CD4-positive, alpha-beta memory T cell (primary cell): Measurements from ENCODE around the gene TP53BP1. TPM values are rescaled to one million over a fixed set of nuclear protein-coding genes. Genes with fewer than 3 reads are reported as not detected.

ENCODE experiments used
- CTCF ChIA-PET: fragments of 350-600 bp; sonication (Branson Sonifier 250); formaldehyde crosslinking; loops from one replicate; lab custom pipeline; 2021; ENCODE audit warnings: inconsistent platforms; ENCODE audit not compliant: partially characterized antibody; lab: Charles Lee
- POLR2A ChIA-PET: fragments of 350-600 bp; sonication (Branson Sonifier 250); formaldehyde crosslinking; loops from one replicate; lab custom pipeline; 2021; ENCODE audit not compliant: partially characterized antibody; lab: Charles Lee
- DNase-seq, 5 donors: peaks; one replicate each; pipeline versions ENCODE4 v3.0.0 to v3.0.0-alpha.2; 2020 to 2022; ENCODE audit warnings: mixed read lengths in 1 of 5
- H3K27ac ChIP-seq: one replicate; pipeline ENCODE4 v1.7.0; 2013; ENCODE audit warnings: low read depth, low read length
- H3K27me3 ChIP-seq: 2 replicates; pipeline ENCODE4 v1.7.0; 2013; ENCODE audit warnings: mild to moderate bottlenecking, low read length, moderate library complexity; ENCODE audit not compliant: insufficient read depth
- H3K36me3 ChIP-seq: 2 replicates; pipeline ENCODE4 v1.7.0; 2013; ENCODE audit warnings: mild to moderate bottlenecking, low read length, moderate library complexity; ENCODE audit not compliant: insufficient read depth
- H3K4me1 ChIP-seq: 2 replicates; pipeline ENCODE4 v1.7.0; 2013; ENCODE audit warnings: mild to moderate bottlenecking, low read length, moderate library complexity; ENCODE audit not compliant: insufficient read depth
- H3K4me3 ChIP-seq, 2 donors: one replicate each; pipeline ENCODE4 v1.7.0; 2013; ENCODE audit warnings: low read length in 2 of 2, mild to moderate bottlenecking in 1 of 2
- H3K9me3 ChIP-seq, 2 donors: one replicate each; pipeline ENCODE4 v1.7.0; 2013; ENCODE audit warnings: low read length in 2 of 2, control low read depth in 1 of 2; ENCODE audit not compliant: control insufficient read depth in 1 of 2
- H3K27ac Mint-ChIP-seq, 7 donors: one replicate each; pipeline ENCODE4 v1.8.0; 2020 to 2021; ENCODE audit warnings: mixed read lengths in 7 of 7, mild to moderate bottlenecking in 6 of 7, inconsistent platforms in 3 of 7, moderate library complexity in 3 of 7
- H3K27me3 Mint-ChIP-seq, 2 donors: one replicate each; pipeline ENCODE4 v1.8.0; 2020 to 2021; ENCODE audit warnings: mixed read lengths in 2 of 2
- H3K36me3 Mint-ChIP-seq, 2 donors: one replicate each; pipeline ENCODE4 v1.8.0; 2020 to 2021; ENCODE audit warnings: mixed read lengths in 2 of 2, inconsistent platforms in 1 of 2, mild to moderate bottlenecking in 1 of 2
- H3K4me1 Mint-ChIP-seq, 4 donors: one replicate each; pipeline ENCODE4 v1.8.0; 2020 to 2021; ENCODE audit warnings: mixed read lengths in 4 of 4, mild to moderate bottlenecking in 1 of 4
- H3K4me3 Mint-ChIP-seq, 8 donors: one replicate each; pipeline ENCODE4 v1.8.0; 2020 to 2021; ENCODE audit warnings: mixed read lengths in 8 of 8, mild to moderate bottlenecking in 7 of 8, moderate library complexity in 6 of 8, inconsistent platforms in 3 of 8
- H3K9me3 Mint-ChIP-seq, 8 donors: one replicate each; pipeline ENCODE4 v1.8.0; 2020 to 2021; ENCODE audit warnings: mixed read lengths in 8 of 8, mild to moderate bottlenecking in 5 of 8, inconsistent platforms in 3 of 8, moderate library complexity in 1 of 8
- intact Hi-C: fragments of 100-400 bp; cut with micrococcal nuclease; formaldehyde crosslinking; loops from one replicate; pipeline ENCODE4 v1.15.1; 2023
- polyA plus RNA-seq, 2 donors: library from polyadenylated mRNA; unstranded; fragments of 300-500 nt; fragmentation: Illumina TruSeq; gene quantifications; one replicate each; pipeline ENCODE4 v1.2.3, GENCODE V29; 2021
- total RNA-seq, 2 experiments: library from RNA; stranded (reverse); gene quantifications; one replicate each; pipeline ENCODE4 v1.2.3, GENCODE V29; 2021

The TP53BP1 gene
- total and polyA plus RNA-seq, 4 experiments from 2014 or later: 2.7 to 46.3 (median 25.5) TPM

DNA sequence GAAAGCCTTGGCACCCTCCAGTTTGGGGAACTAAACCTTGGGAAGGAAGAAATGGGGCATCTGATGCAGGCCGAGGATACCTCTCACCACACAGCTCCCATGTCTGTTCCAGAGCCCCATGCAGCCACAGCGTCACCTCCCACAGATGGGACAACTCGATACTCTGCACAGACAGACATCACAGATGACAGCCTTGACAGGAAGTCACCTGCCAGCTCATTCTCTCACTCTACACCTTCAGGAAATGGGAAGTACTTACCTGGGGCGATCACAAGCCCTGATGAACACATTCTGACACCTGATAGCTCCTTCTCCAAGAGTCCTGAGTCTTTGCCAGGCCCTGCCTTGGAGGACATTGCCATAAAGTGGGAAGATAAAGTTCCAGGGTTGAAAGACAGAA is 32.2 kb upstream of the TP53BP1 start:
- ChIA-PET CTCF (interaction anchor here (4.1 kb wide), 1 partner anchor 12 kb away, joined by 21 read pairs; no protein-coding TSS in a partner anchor), POLR2A (interaction anchor here (0.7 kb wide), 1 partner anchor 14 kb away, joined by 4 read pairs; no protein-coding TSS in a partner anchor)
- peak overlapping the region in 1 of 8 donors; percentile 26 for H3K4me3 Mint-ChIP-seq
- peaks cover 7 to 17% (median 13%) of the 10 kb centered on the region in 4 donors for H3K4me1 Mint-ChIP-seq
- H3K9me3 Mint-ChIP-seq: peaks cover 0 to 2% (median 0%) of the 10 kb centered on the region in 8 donors
- Histone ChIP-seq H3K4me1 (peaks cover 6% of the 10 kb centered on the region), H3K36me3 (no peaks in the 10 kb centered on the region), H3K9me3 (no peaks in the 10 kb centered on the region), H3K4me3 (no peak overlapping the region), H3K27me3 (no peaks in the 10 kb centered on the region), H3K27ac (no peak overlapping the region)
- peak overlapping the region in 4 of 7 donors; percentile 48 to 87 (median 70) for H3K27ac Mint-ChIP-seq
- intact Hi-C loops: no loop called here
- DNase-seq: no peak
- peaks cover 0 to 16% of the 10 kb centered on the region in 2 donors for H3K36me3 Mint-ChIP-seq
- H3K27me3 Mint-ChIP-seq: no peaks in the 10 kb centered on the region

DNA sequence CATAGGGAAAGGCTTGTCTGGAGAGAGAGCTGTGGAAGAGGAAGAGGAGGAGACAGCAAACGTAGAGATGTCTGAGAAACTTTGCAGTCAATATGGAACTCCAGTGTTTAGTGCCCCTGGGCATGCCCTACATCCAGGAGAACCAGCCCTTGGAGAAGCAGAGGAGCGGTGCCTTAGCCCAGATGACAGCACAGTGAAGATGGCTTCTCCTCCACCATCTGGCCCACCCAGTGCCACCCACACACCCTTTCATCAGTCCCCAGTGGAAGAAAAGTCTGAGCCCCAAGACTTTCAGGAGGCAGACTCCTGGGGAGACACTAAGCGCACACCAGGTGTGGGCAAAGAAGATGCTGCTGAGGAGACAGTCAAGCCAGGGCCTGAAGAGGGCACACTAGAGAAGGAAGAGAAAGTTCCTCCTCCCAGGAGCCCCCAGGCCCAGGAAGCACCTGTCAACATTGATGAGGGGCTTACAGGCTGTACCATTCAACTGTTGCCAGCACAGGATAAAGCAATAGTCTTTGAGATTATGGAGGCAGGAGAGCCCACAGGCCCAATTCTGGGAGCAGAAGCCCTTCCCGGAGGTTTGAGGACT is 31.4 kb upstream of the TP53BP1 start:
- POLR2A ChIA-PET: interaction anchor here (0.7 kb wide), 1 partner anchor 13 kb away, joined by 4 read pairs; no protein-coding TSS in a partner anchor
- H3K4me3 Mint-ChIP-seq: no peak overlapping the region
- no peaks in the 10 kb centered on the region for H3K9me3 ChIP-seq
- peaks cover 0 to 4% of the 10 kb centered on the region in 2 donors for H3K27me3 Mint-ChIP-seq
- peaks cover 6% of the 10 kb centered on the region for H3K4me1 ChIP-seq
- H3K27ac Mint-ChIP-seq: peak overlapping the region in 4 of 7 donors; percentile 26 to 87 (median 48)
- H3K36me3 ChIP-seq: no peaks in the 10 kb centered on the region
- peaks cover 0 to 16% of the 10 kb centered on the region in 2 donors for H3K36me3 Mint-ChIP-seq
- no peaks in the 10 kb centered on the region for H3K27me3 ChIP-seq
- DNase-seq: no peak
- peaks cover 7 to 17% (median 13%) of the 10 kb centered on the region in 4 donors for H3K4me1 Mint-ChIP-seq
- intact Hi-C loops: no loop called here
- no peak overlapping the region for H3K27ac ChIP-seq
- H3K9me3 Mint-ChIP-seq: peaks cover 0 to 2% (median 0%) of the 10 kb centered on the region in 8 donors
- CTCF ChIA-PET: interaction anchor here (4.1 kb wide), 1 partner anchor 11 kb away, joined by 21 read pairs; no protein-coding TSS in a partner anchor
- H3K4me3 ChIP-seq: no peak overlapping the region

DNA sequence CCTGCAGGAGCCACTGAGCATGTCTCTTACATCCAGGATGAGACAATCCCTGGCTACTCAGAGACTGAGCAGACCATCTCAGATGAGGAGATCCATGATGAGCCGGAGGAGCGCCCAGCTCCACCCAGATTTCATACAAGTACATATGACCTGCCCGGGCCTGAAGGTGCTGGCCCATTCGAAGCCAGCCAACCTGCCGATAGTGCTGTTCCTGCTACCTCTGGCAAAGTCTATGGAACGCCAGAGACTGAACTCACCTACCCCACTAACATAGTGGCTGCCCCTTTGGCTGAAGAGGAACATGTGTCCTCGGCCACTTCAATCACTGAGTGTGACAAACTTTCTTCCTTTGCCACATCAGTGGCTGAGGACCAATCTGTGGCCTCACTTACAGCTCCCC is 30.7 kb upstream of the TP53BP1 start:
- no peak overlapping the region for H3K4me3 ChIP-seq
- Mint-ChIP-seq H3K9me3 (peaks cover 0 to 2% (median 0%) of the 10 kb centered on the region in 8 donors), H3K36me3 (peaks cover 0 to 16% of the 10 kb centered on the region in 2 donors), H3K27ac (no peak overlapping the region), H3K4me3 (no peak overlapping the region), H3K4me1 (peaks cover 7 to 17% (median 13%) of the 10 kb centered on the region in 4 donors), H3K27me3 (peaks cover 1 to 8% of the 10 kb centered on the region in 2 donors)
- H3K27me3 ChIP-seq: no peaks in the 10 kb centered on the region
- no peaks in the 10 kb centered on the region for H3K36me3 ChIP-seq
- intact Hi-C loops: no loop called here
- peaks cover 6% of the 10 kb centered on the region for H3K4me1 ChIP-seq
- no peak for DNase-seq
- no peak overlapping the region for H3K27ac ChIP-seq
- POLR2A ChIA-PET: interaction anchor here (1.2 kb wide), 1 partner anchor 31 kb away, joined by 4 read pairs; the partner anchor contains the start of gene TP53BP1
- no peaks in the 10 kb centered on the region for H3K9me3 ChIP-seq
- CTCF ChIA-PET: interaction anchor here (1.6 to 4.1 kb wide), 2 partner anchors 10 to 13 kb away, joined by 4 to 21 read pairs; no protein-coding TSS in a partner anchor

DNA sequence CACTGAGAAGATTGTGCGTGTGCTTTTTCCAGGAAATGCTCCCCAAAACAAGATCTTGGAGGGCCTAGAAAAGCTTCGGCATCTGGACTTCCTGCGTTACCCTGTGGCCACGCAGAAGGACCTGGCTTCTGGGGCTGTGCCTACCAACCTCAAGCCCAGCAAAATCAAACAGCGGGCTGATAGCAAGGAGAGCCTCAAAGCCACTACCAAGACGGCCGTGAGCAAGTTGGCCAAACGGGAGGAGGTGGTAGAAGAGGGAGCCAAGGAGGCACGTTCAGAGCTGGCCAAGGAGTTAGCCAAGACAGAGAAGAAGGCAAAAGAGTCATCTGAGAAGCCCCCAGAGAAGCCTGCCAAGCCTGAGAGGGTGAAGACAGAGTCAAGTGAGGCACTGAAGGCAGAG is 29.3 kb upstream of the TP53BP1 start:
- no peak overlapping the region for H3K4me3 ChIP-seq
- Mint-ChIP-seq H3K4me1 (peaks cover 9 to 17% (median 15%) of the 10 kb centered on the region in 4 donors), H3K27me3 (peaks cover 2 to 16% of the 10 kb centered on the region in 2 donors), H3K9me3 (peaks cover 0 to 2% (median 0%) of the 10 kb centered on the region in 8 donors), H3K36me3 (peaks cover 0 to 16% of the 10 kb centered on the region in 2 donors), H3K4me3 (no peak overlapping the region), H3K27ac (no peak overlapping the region)
- H3K36me3 ChIP-seq: no peaks in the 10 kb centered on the region
- intact Hi-C loops: no loop called here
- peaks cover 6% of the 10 kb centered on the region for H3K4me1 ChIP-seq
- H3K9me3 ChIP-seq: no peaks in the 10 kb centered on the region
- CTCF ChIA-PET: interaction anchor here (0.7 to 4.1 kb wide), 3 partner anchors 9 to 12 kb away, joined by 3 to 21 read pairs (median 4); no protein-coding TSS in a partner anchor
- DNase-seq: no peak
- POLR2A ChIA-PET: interaction anchor here (1.2 kb wide), 1 partner anchor 29 kb away, joined by 4 read pairs; the partner anchor contains the start of gene TP53BP1
- H3K27me3 ChIP-seq: peaks cover 4% of the 10 kb centered on the region
- H3K27ac ChIP-seq: no peak overlapping the region

DNA sequence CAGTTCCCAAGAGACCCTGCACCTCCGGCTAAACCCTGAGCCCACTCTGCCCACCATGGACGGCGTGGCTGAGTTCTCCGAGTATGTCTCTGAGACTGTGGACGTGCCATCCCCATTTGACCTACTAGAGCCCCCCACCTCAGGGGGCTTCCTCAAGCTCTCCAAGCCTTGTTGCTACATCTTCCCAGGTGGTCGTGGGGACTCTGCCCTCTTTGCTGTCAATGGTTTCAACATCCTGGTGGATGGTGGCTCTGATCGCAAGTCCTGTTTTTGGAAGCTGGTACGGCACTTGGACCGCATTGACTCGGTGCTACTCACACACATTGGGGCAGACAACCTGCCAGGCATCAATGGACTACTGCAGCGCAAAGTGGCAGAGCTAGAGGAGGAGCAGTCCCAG is 28.5 kb upstream of the TP53BP1 start:
- H3K36me3 ChIP-seq: no peaks in the 10 kb centered on the region
- no peak overlapping the region for H3K27ac Mint-ChIP-seq
- intact Hi-C loops: no loop called here
- H3K9me3 Mint-ChIP-seq: peaks cover 0 to 2% (median 0%) of the 10 kb centered on the region in 8 donors
- peaks cover 8% of the 10 kb centered on the region for H3K27me3 ChIP-seq
- DNase-seq: no peak
- H3K27ac ChIP-seq: no peak overlapping the region
- ChIA-PET CTCF (no interaction called here), POLR2A (no interaction called here)
- peaks cover 5 to 21% of the 10 kb centered on the region in 2 donors for H3K27me3 Mint-ChIP-seq
- H3K4me3 ChIP-seq: no peak overlapping the region
- no peaks in the 10 kb centered on the region for H3K9me3 ChIP-seq
- no peak overlapping the region for H3K4me3 Mint-ChIP-seq
- peaks cover 9 to 17% (median 15%) of the 10 kb centered on the region in 4 donors for H3K4me1 Mint-ChIP-seq
- peaks cover 6% of the 10 kb centered on the region for H3K4me1 ChIP-seq
- peaks cover 0 to 16% of the 10 kb centered on the region in 2 donors for H3K36me3 Mint-ChIP-seq

- Histone ChIP-seq H3K36me3 (no peaks in the 10 kb centered on the region), H3K27ac (no peak overlapping the region), H3K27me3 (peaks cover 8% of the 10 kb centered on the region), H3K4me1 (peaks cover 3% of the 10 kb centered on the region), H3K4me3 (no peak overlapping the region), H3K9me3 (no peaks in the 10 kb centered on the region)
- H3K4me3 Mint-ChIP-seq: no peak overlapping the region
- ChIA-PET POLR2A (no interaction called here), CTCF (no interaction called here)
- peaks cover 5 to 21% of the 10 kb centered on the region in 2 donors for H3K27me3 Mint-ChIP-seq
- intact Hi-C loops: no loop called here
- peaks cover 0 to 2% (median 0%) of the 10 kb centered on the region in 8 donors for H3K9me3 Mint-ChIP-seq
- no peak overlapping the region for H3K27ac Mint-ChIP-seq
- no peak for DNase-seq
- H3K36me3 Mint-ChIP-seq: peaks cover 0 to 11% of the 10 kb centered on the region in 2 donors
- H3K4me1 Mint-ChIP-seq: peaks cover 2 to 11% (median 6%) of the 10 kb centered on the region in 4 donors
These were observed 27.2 kb upstream of the TP53BP1 start for GRCh38 chr15:43520138-43520537.

GRCh38 chr15:43519196-43519595 is 26.2 kb upstream of the TP53BP1 start:
- intact Hi-C loops: loop anchor here (10.0 kb wide), 1 partner anchor 306 kb away; the partner anchor contains the start of genes MFAP1 and WDR76

More at GRCh38 chr15:43519196-43519595, 26.2 kb upstream of the TP53BP1 start:
- peaks cover 8% of the 10 kb centered on the region for H3K27me3 ChIP-seq
- H3K4me1 ChIP-seq: peaks cover 4% of the 10 kb centered on the region
- H3K36me3 Mint-ChIP-seq: peaks cover 0 to 11% of the 10 kb centered on the region in 2 donors
- H3K36me3 ChIP-seq: no peaks in the 10 kb centered on the region
- no peak overlapping the region for H3K27ac ChIP-seq
- no peak for DNase-seq
- ChIA-PET POLR2A (no interaction called here), CTCF (no interaction called here)
- peaks cover 0 to 2% (median 0%) of the 10 kb centered on the region in 8 donors for H3K9me3 Mint-ChIP-seq
- H3K27me3 Mint-ChIP-seq: peaks cover 5 to 21% of the 10 kb centered on the region in 2 donors
- H3K4me1 Mint-ChIP-seq: peaks cover 2 to 10% (median 7%) of the 10 kb centered on the region in 4 donors
- peak overlapping the region in 2 of 8 donors; percentile 4 to 29 for H3K4me3 Mint-ChIP-seq
- H3K9me3 ChIP-seq: no peaks in the 10 kb centered on the region
- no peak overlapping the region for H3K4me3 ChIP-seq
- H3K27ac Mint-ChIP-seq: no peak overlapping the region
